PC-9 (cell line): Measurements from ENCODE around the gene SERTAD3.

Source experiments
- EZH2 ChIP-seq: fragments of 200-600 bp; sonication (generic); IDR thresholded peaks from 2 replicates; pipeline ENCODE4 v1.8.0; 2017; ENCODE audit warnings: antibody characterized with exemption, low read depth
- TF ChIP-seq, protein P1 (sequence below): fragments of 200-600 bp; sonication (generic); conservative IDR thresholded peaks from 2 replicates; pipeline ENCODE4 v1.6.1; 2017; ENCODE audit warnings: mixed run types, antibody characterized with exemption, mild to moderate bottlenecking, moderate library complexity

DNA sequence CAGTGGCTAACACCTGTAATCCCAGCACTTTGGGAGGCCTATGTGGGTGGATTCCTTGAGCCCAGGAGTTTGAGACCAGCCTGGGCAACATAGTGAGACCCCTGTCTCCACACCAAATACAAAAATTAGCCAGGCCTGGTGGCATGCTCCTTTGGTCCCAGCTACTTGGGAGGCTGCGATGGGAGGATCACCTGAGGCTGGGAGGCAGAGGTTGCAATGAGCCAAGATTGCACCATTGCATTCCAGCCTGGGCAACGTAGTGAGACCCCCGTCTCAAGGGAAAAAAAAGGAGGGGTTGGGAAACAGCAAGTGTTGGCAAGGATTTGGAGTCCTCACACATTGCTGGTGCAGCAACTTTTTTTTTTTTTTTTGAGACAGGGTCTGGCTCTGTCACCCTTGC, 41.9 kb upstream of the SERTAD3 start:
- TF ChIP-seq, protein P1, sequence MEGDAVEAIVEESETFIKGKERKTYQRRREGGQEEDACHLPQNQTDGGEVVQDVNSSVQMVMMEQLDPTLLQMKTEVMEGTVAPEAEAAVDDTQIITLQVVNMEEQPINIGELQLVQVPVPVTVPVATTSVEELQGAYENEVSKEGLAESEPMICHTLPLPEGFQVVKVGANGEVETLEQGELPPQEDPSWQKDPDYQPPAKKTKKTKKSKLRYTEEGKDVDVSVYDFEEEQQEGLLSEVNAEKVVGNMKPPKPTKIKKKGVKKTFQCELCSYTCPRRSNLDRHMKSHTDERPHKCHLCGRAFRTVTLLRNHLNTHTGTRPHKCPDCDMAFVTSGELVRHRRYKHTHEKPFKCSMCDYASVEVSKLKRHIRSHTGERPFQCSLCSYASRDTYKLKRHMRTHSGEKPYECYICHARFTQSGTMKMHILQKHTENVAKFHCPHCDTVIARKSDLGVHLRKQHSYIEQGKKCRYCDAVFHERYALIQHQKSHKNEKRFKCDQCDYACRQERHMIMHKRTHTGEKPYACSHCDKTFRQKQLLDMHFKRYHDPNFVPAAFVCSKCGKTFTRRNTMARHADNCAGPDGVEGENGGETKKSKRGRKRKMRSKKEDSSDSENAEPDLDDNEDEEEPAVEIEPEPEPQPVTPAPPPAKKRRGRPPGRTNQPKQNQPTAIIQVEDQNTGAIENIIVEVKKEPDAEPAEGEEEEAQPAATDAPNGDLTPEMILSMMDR = no peak
- no peak for TF ChIP-seq EZH2
